DND-41 (cell line): ENCODE data around the gene MTG2.

ENCODE experiments used
- ATAC-seq: fragments of 200-7000 bp; cut with Tn5 transposase; 3 replicates; pipeline ENCODE4 v1.9.1; 2021; ENCODE audit warnings: low read depth; ENCODE audit not compliant: insufficient read depth
- DNase-seq: peaks from one replicate; pipeline ENCODE4 v3.0.0-alpha.2; 2020
- H2AFZ ChIP-seq: 2 replicates; pipeline ENCODE4 v1.6.0; 2012; ENCODE audit warnings: low read depth, low read length
- H3K27ac ChIP-seq: 2 replicates; pipeline ENCODE4 v1.5.1; 2012; ENCODE audit warnings: low read length, inconsistent platforms
- H3K27me3 ChIP-seq: fragments of 200-600 bp; sonication (generic); 2 replicates; pipeline ENCODE4 v1.6.0; 2012; ENCODE audit warnings: low read length, mild to moderate bottlenecking, inconsistent platforms; ENCODE audit not compliant: insufficient read depth, poor library complexity
- H3K36me3 ChIP-seq: 2 replicates; pipeline ENCODE4 v1.5.1; 2012; ENCODE audit warnings: low read length, inconsistent platforms; ENCODE audit not compliant: insufficient read depth
- H3K4me1 ChIP-seq: 2 replicates; pipeline ENCODE4 v1.5.1; 2012; ENCODE audit warnings: mild to moderate bottlenecking, low read length; ENCODE audit not compliant: insufficient read depth
- H3K4me2 ChIP-seq: 2 replicates; pipeline ENCODE4 v1.6.0; 2012; ENCODE audit warnings: mild to moderate bottlenecking, moderate library complexity, low read length, inconsistent platforms; ENCODE audit not compliant: insufficient read depth
- H3K4me3 ChIP-seq, 2 experiments: fragments of 200-600 bp in 1 of 2; shearing (Covaris generic) in 1 of 2; 2 replicates each; pipeline ENCODE4 v1.5.1; 2012 to 2016; ENCODE audit warnings: inconsistent platforms in 2 of 2, low read length in 2 of 2, mild to moderate bottlenecking in 2 of 2, low read depth in 1 of 2, moderate library complexity in 1 of 2
- H3K79me2 ChIP-seq: 2 replicates; pipeline ENCODE4 v1.6.0; 2012; ENCODE audit warnings: low read length, inconsistent platforms; ENCODE audit not compliant: insufficient read depth
- H3K9ac ChIP-seq: 2 replicates; pipeline ENCODE4 v1.6.0; 2012; ENCODE audit warnings: low read depth, mild to moderate bottlenecking, inconsistent platforms, low read length, moderate library complexity
- H3K9me3 ChIP-seq: 2 replicates; pipeline ENCODE4 v1.5.1; 2012; ENCODE audit warnings: low read length, moderate library complexity, mild to moderate bottlenecking, inconsistent platforms; ENCODE audit not compliant: insufficient read depth, severe bottlenecking
- H4K20me1 ChIP-seq: 2 replicates; pipeline ENCODE4 v1.6.0; 2012; ENCODE audit warnings: low read length; ENCODE audit not compliant: insufficient read depth
- CTCF ChIP-seq: IDR thresholded peaks from 2 replicates; pipeline ENCODE4 v1.5.1; 2012; ENCODE audit warnings: borderline replicate concordance, low read length, moderate library complexity, mild to moderate bottlenecking; ENCODE audit not compliant: poor library complexity, severe bottlenecking; ENCODE audit errors: extremely low read depth
- EZH2 ChIP-seq: IDR thresholded peaks from 3 replicates; pipeline ENCODE4 v1.6.1; 2012; ENCODE audit warnings: borderline replicate concordance, low read depth, mild to moderate bottlenecking, moderate library complexity, low read length, inconsistent platforms; ENCODE audit not compliant: severe bottlenecking

MTG2 gene

DNA sequence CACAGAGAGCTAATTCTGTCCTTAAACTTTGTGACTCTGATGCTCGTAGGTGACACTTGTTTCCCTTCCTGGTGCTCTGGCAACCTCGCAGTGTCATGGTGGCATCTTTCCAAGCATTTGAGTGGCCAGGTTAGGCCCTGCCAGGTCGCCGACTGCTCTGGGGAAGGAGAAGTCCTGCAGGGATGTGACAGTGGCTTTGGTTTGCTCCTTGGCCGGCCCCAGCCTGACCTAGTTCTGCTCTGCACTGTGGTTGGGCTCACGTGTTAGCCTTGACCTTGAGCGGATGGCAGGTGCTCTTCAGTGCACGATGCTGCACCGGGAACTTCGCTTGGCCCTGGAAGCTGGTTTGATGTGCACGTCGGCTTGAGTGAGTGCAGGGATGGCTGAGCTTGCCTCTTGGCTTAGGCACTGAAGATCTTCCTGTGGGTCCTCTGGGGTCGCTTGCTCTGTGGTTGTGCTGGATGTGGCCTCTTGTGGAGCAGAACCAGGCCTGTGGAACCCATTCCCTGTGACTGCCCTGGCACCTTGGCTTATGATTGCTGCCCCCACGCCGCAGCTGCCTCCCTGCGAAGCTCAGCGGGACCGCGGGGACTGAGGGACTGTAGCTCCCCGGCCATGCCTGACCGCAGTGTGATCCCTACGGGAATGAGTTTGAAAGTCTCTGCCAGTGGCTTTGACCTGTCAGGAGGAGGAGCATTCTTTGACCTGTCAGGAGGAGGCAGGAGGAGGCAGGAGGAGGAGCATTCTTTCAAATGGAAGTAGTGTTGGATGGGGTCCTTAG lies 64.2 kb downstream of the MTG2 start:
- peaks cover 84% of the 10 kb centered on the region for H3K79me2 ChIP-seq

DNA sequence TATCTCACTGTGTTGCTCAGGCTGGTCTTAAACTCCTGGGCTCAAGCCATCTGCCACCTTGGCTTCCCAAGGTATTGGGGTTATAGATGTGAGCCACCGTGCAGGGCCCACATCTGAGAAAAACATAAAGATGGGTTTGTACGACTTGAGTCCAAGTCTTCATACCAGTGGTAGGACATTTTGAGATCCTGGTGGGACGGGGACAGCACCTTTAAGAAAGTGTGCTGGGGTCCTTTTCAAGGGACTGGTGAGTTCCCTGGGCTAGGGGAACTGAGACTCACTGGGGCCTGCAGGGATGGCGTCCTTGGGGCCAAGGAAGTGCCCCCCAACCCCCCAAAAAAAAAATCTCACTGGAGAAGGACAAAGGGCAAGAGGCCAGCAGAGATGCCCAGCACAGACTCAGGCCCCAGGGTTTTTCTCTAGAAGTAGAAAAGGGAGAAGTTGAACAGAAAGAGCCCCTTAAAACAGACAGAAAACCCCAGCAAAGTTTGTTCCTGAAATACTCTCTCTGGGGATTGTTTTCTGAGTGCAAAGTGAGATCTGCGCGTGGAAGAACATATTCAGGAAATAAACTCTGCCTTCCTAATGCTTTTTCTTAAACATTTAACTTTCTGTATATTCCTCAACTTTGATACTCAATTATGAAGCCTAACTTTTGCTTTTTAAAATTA lies 66.2 kb downstream of the MTG2 start:
- Histone ChIP-seq H3K27me3 (no peaks in the 10 kb centered on the region), H3K9ac (no peak overlapping the region), H3K4me2 (no peak overlapping the region), H4K20me1 (peaks cover 75% of the 10 kb centered on the region), H2AFZ (no peak overlapping the region), H3K79me2 (peaks cover 84% of the 10 kb centered on the region), H3K36me3 (no peaks in the 10 kb centered on the region; the same call in 1 of the 2 replicates), H3K4me1 (no peaks in the 10 kb centered on the region), H3K27ac (no peak overlapping the region), H3K4me3 (no peak overlapping the region), H3K9me3 (no peaks in the 10 kb centered on the region)
- ATAC-seq (no peak), DNase-seq (no peak)
- TF ChIP-seq CTCF (no peak), EZH2 (no peak)

More for the DNA sequence above, 64.2 kb downstream of the MTG2 start:
- H3K27ac ChIP-seq = no peak overlapping the region
- no peak for DNase-seq
- no peaks in the 10 kb centered on the region for H3K4me1 ChIP-seq
- TF ChIP-seq CTCF (no peak), EZH2 (no peak)
- no peak overlapping the region for H3K4me3 ChIP-seq
- no peaks in the 10 kb centered on the region for H3K27me3 ChIP-seq
- no peaks in the 10 kb centered on the region for H3K9me3 ChIP-seq
- no peak overlapping the region for H2AFZ ChIP-seq
- H3K9ac ChIP-seq = no peak overlapping the region
- ATAC-seq = no peak
- no peak overlapping the region for H3K4me2 ChIP-seq
- H4K20me1 ChIP-seq = peaks cover 76% of the 10 kb centered on the region
- H3K36me3 ChIP-seq = peaks cover 12% of the 10 kb centered on the region

GRCh38 chr20:62252342-62252966 lies 69.6 kb downstream of the MTG2 start:
- DNase-seq = no peak
- no peak overlapping the region for H3K27ac ChIP-seq

More at GRCh38 chr20:62252342-62252966, 69.6 kb downstream of the MTG2 start:
- H3K4me1 ChIP-seq = no peaks in the 10 kb centered on the region
- H3K36me3 ChIP-seq = peaks cover 8% of the 10 kb centered on the region; the same call in 1 of the 2 replicates
- TF ChIP-seq EZH2 (no peak), CTCF (no peak)
- no peaks in the 10 kb centered on the region for H3K27me3 ChIP-seq
- no peak overlapping the region for H3K4me3 ChIP-seq
- no peak overlapping the region for H3K9ac ChIP-seq
- ATAC-seq = no peak
- H3K4me2 ChIP-seq = no peak overlapping the region
- no peak overlapping the region for H2AFZ ChIP-seq
- no peaks in the 10 kb centered on the region for H3K9me3 ChIP-seq
- H4K20me1 ChIP-seq = peaks cover 58% of the 10 kb centered on the region
- H3K79me2 ChIP-seq = peaks cover 72% of the 10 kb centered on the region
